Smooth muscle cell (in vitro differentiated cells): Measurements from ENCODE around the gene TNFRSF11A. TPM values are rescaled to one million over a fixed set of nuclear protein-coding genes. Genes with fewer than 3 reads are reported as not detected.

ENCODE experiments used
- DNase-seq: peaks from one replicate; lab custom pipeline; 2025; ENCODE audit not compliant: unreplicated experiment; lab: John Stamatoyannopoulos, UW
- H2AFZ ChIP-seq: fragments of 200-600 bp; sonication (generic); 2 replicates; pipeline ENCODE4 v1.6.0; 2016; ENCODE audit warnings: antibody characterized with exemption, low read depth, mild to moderate bottlenecking
- H3F3A ChIP-seq: fragments of 200-600 bp; sonication (generic); 2 replicates; pipeline ENCODE4 v1.6.0; 2017; ENCODE audit warnings: antibody characterized with exemption, low read depth
- H3K27ac ChIP-seq: fragments of 200-600 bp; sonication (generic); 2 replicates; pipeline ENCODE4 v1.5.1; 2016; ENCODE audit warnings: low read depth, mild to moderate bottlenecking
- H3K27me3 ChIP-seq: fragments of 200-600 bp; sonication (generic); 2 replicates; pipeline ENCODE4 v1.6.1; 2016; ENCODE audit warnings: low read depth, mild to moderate bottlenecking
- H3K36me3 ChIP-seq: fragments of 200-600 bp; sonication (generic); 2 replicates; pipeline ENCODE4 v1.5.1; 2016; ENCODE audit warnings: low read depth
- H3K4me1 ChIP-seq: fragments of 200-600 bp; sonication (generic); 2 replicates; pipeline ENCODE4 v1.5.1; 2016; ENCODE audit warnings: low read depth
- H3K4me2 ChIP-seq: fragments of 200-600 bp; sonication (generic); 2 replicates; pipeline ENCODE4 v1.6.0; 2016; ENCODE audit warnings: mild to moderate bottlenecking
- H3K4me3 ChIP-seq: fragments of 200-600 bp; sonication (generic); 2 replicates; pipeline ENCODE4 v1.5.1; 2016; ENCODE audit warnings: mild to moderate bottlenecking
- H3K79me2 ChIP-seq: fragments of 200-600 bp; sonication (generic); 2 replicates; pipeline ENCODE4 v1.6.0; 2016; ENCODE audit warnings: low read depth, mild to moderate bottlenecking
- H3K9ac ChIP-seq: fragments of 200-600 bp; sonication (generic); 2 replicates; pipeline ENCODE4 v1.6.0; 2016; ENCODE audit warnings: low read depth
- H3K9me3 ChIP-seq: fragments of 200-600 bp; sonication (generic); replicated peaks from 2 replicates; pipeline ENCODE4 v1.5.1; 2016; ENCODE audit warnings: low read depth
- H4K20me1 ChIP-seq: fragments of 200-600 bp; sonication (generic); 2 replicates; pipeline ENCODE4 v1.6.0; 2016; ENCODE audit warnings: low read depth
- CTCF ChIP-seq: fragments of 200-600 bp; sonication (generic); IDR thresholded peaks from 2 replicates; pipeline ENCODE4 v1.5.1; 2017; ENCODE audit warnings: borderline replicate concordance, mild to moderate bottlenecking, antibody characterized with exemption; ENCODE audit not compliant: insufficient read depth, poor library complexity, severe bottlenecking
- WGBS: methylation state at CpG from one replicate; pipeline ENCODE4 v1.1.7; 2016; ENCODE audit warnings: low lambda C conversion rate; 5-methylcytosine and 5-hydroxymethylcytosine counted together
- polyA plus RNA-seq: library from polyadenylated mRNA; unstranded; fragments of >200 nt; fragmentation: Nextera tagmentation; extraction: Ambion mirVana; gene quantifications from 2 replicates; pipeline ENCODE4 v1.2.1, GENCODE V29; 2016
- total RNA-seq: library from RNA; depleted of rRNA; stranded (reverse); fragments of >200 nt; gene quantifications from 2 replicates; pipeline ENCODE4 v1.2.3, GENCODE V29; 2014

TNFRSF11A gene
- total and polyA plus RNA-seq, 2 experiments from 2014 or later = under 0.01 TPM; not detected in 1

- H3K4me2 ChIP-seq = no peak overlapping the region
- no peaks in the 10 kb centered on the region for H3K4me1 ChIP-seq
- H3K36me3 ChIP-seq = no peaks in the 10 kb centered on the region
- H3K4me3 ChIP-seq = no peak overlapping the region
- no peaks in the 10 kb centered on the region for H3K79me2 ChIP-seq
- H3K27me3 ChIP-seq = peaks cover 19% of the 10 kb centered on the region
- no peaks in the 10 kb centered on the region for H3F3A ChIP-seq
- 97% methylated on average over 7 of the region's 7 CpGs for WGBS
- no peak for TF ChIP-seq CTCF
- H3K9ac ChIP-seq = no peak overlapping the region
- no peak overlapping the region for H2AFZ ChIP-seq
- no peak for DNase-seq
- no peaks in the 10 kb centered on the region for H4K20me1 ChIP-seq
- H3K9me3 ChIP-seq = no peaks in the 10 kb centered on the region
- H3K27ac ChIP-seq = no peak overlapping the region
These were observed 36.2 kb downstream of the TNFRSF11A start for GRCh38 chr18:62361288-62361687.

- peaks cover 49% of the 10 kb centered on the region for H3K27me3 ChIP-seq
- no peak for DNase-seq
- no peak overlapping the region for H3K4me2 ChIP-seq
- no peak for TF ChIP-seq CTCF
- H3K79me2 ChIP-seq = no peaks in the 10 kb centered on the region
- no peaks in the 10 kb centered on the region for H4K20me1 ChIP-seq
- no peaks in the 10 kb centered on the region for H3F3A ChIP-seq
- H3K9ac ChIP-seq = no peak overlapping the region
- no peak overlapping the region for H3K27ac ChIP-seq
- no peaks in the 10 kb centered on the region for H3K36me3 ChIP-seq
- H2AFZ ChIP-seq = no peak overlapping the region
- no peaks in the 10 kb centered on the region for H3K4me1 ChIP-seq
- no peaks in the 10 kb centered on the region for H3K9me3 ChIP-seq
- no peak overlapping the region for H3K4me3 ChIP-seq
- 93% methylated on average over 5 of the region's 5 CpGs for WGBS
These were observed 39.4 kb downstream of the TNFRSF11A start for GRCh38 chr18:62364558-62364957.

GRCh38 chr18:62365420-62365819 is 40.3 kb downstream of the TNFRSF11A start:
- peaks cover 54% of the 10 kb centered on the region for H3K27me3 ChIP-seq
- no peak overlapping the region for H2AFZ ChIP-seq
- H3K4me3 ChIP-seq = no peak overlapping the region
- H3K4me1 ChIP-seq = no peaks in the 10 kb centered on the region
- TF ChIP-seq CTCF = no peak
- H3K9ac ChIP-seq = no peak overlapping the region
- H3K4me2 ChIP-seq = no peak overlapping the region
- no peaks in the 10 kb centered on the region for H3F3A ChIP-seq
- no peaks in the 10 kb centered on the region for H4K20me1 ChIP-seq
- no peaks in the 10 kb centered on the region for H3K79me2 ChIP-seq
- no peaks in the 10 kb centered on the region for H3K36me3 ChIP-seq
- DNase-seq = no peak
- no peaks in the 10 kb centered on the region for H3K9me3 ChIP-seq
- H3K27ac ChIP-seq = no peak overlapping the region
- WGBS = 71% methylated on average over 2 of the region's 2 CpGs

GRCh38 chr18:62366992-62367391 is 41.9 kb downstream of the TNFRSF11A start:
- Histone ChIP-seq H4K20me1 (no peaks in the 10 kb centered on the region), H3K9me3 (no peaks in the 10 kb centered on the region), H3K36me3 (no peaks in the 10 kb centered on the region), H3K4me2 (no peak overlapping the region), H3K4me1 (no peaks in the 10 kb centered on the region), H3K9ac (no peak overlapping the region), H3K4me3 (no peak overlapping the region), H3K27me3 (peaks cover 69% of the 10 kb centered on the region), H3K27ac (no peak overlapping the region), H2AFZ (no peak overlapping the region), H3F3A (no peaks in the 10 kb centered on the region), H3K79me2 (no peaks in the 10 kb centered on the region)
- DNase-seq = no peak
- TF ChIP-seq CTCF = no peak
- WGBS = 83% methylated on average over 6 of the region's 6 CpGs
